HepG2 (cell line): Measurements from ENCODE around the gene NAV2. TPM values are rescaled to one million over a fixed set of nuclear protein-coding genes. Genes with fewer than 3 reads are reported as not detected.

Source experiments
- KMT2B ChIP-seq: IDR thresholded peaks from 2 replicates; pipeline ENCODE4 v1.6.1; 2016; ENCODE audit warnings: missing genetic modification reagents, missing compliant biosample characterization
- MLXIP ChIP-seq: sonication (generic); formaldehyde crosslinking; IDR thresholded peaks from 2 replicates; pipeline ENCODE4 v1.9.0; 2021; ENCODE audit warnings: missing genetic modification reagents, borderline replicate concordance
- NFIB ChIP-seq: sonication (generic); formaldehyde crosslinking; IDR thresholded peaks from 2 replicates; pipeline ENCODE4 v1.9.0; 2021; ENCODE audit warnings: missing genetic modification reagents, mild to moderate bottlenecking, borderline replicate concordance
- NFIC ChIP-seq: IDR thresholded peaks from 2 replicates; pipeline ENCODE4 v1.6.1; 2012; ENCODE audit warnings: mild to moderate bottlenecking, low read length, inconsistent platforms
- PHF8 ChIP-seq: sonication (generic); formaldehyde crosslinking; IDR thresholded peaks from 2 replicates; pipeline ENCODE4 v1.5.0; 2020; ENCODE audit warnings: missing genetic modification reagents
- PPARG ChIP-seq: conservative IDR thresholded peaks from 2 replicates; pipeline ENCODE4 v1.6.1; 2016; ENCODE audit warnings: missing biosample characterization, missing genetic modification reagents
- THAP11 ChIP-seq: IDR thresholded peaks from 2 replicates; pipeline ENCODE4 v1.6.1; 2016; ENCODE audit warnings: missing biosample characterization, missing genetic modification reagents
- TRIM24 ChIP-seq: sonication (generic); formaldehyde crosslinking; IDR thresholded peaks from 2 replicates; pipeline ENCODE4 v1.8.0; 2022; ENCODE audit warnings: mild to moderate bottlenecking, missing genetic modification reagents
- USF2 ChIP-seq, 2 experiments: sonication (generic) in 1 of 2; formaldehyde crosslinking in 1 of 2; IDR thresholded peaks; 2 replicates each; pipeline versions ENCODE4 v1.5.1 to v1.6.1; 2011 to 2020; ENCODE audit warnings: borderline replicate concordance in 1 of 2, low read depth in 1 of 2, low read length in 1 of 2, mild to moderate bottlenecking in 1 of 2, missing genetic modification reagents in 1 of 2, moderate library complexity in 1 of 2
- ZBTB26 ChIP-seq: IDR thresholded peaks from 2 replicates; pipeline ENCODE4 v1.6.1; 2016; ENCODE audit warnings: missing compliant biosample characterization, missing genetic modification reagents, borderline replicate concordance
- ZNF720 ChIP-seq: sonication (generic); formaldehyde crosslinking; IDR thresholded peaks from 2 replicates; pipeline ENCODE4 v1.4.0; 2020; ENCODE audit warnings: missing genetic modification reagents
- polyA plus RNA-seq, 8 experiments: library from polyadenylated mRNA; depleted of rRNA in 3 of 8; stranded (reverse) in 7 of 8; unstranded in 1 of 8; fragments of >200 nt; fragmentation: Illumina TruSeq in 4 of 8; extraction: Trizol in 4 of 8; gene quantifications; 2 replicates each; pipeline versions ENCODE4 v1.2.1 to v1.2.3, GENCODE V29; 2011 to 2016; ENCODE audit warnings: low read depth in 4 of 8, missing spikeins in 1 of 8, mixed read lengths in 1 of 8; ENCODE audit not compliant: insufficient read depth in 1 of 8
- total RNA-seq, 5 experiments: library from RNA; depleted of rRNA; stranded (reverse); fragments of >200 nt; fragmentation: Illumina TruSeq; extraction: Trizol; gene quantifications; 2 replicates each; pipeline ENCODE4 v1.2.3, GENCODE V29; 2016; ENCODE audit warnings: low read depth in 1 of 5
- TF ChIP-seq, protein P1 (sequence below): sonication (generic); formaldehyde crosslinking; IDR thresholded peaks from 2 replicates; pipeline ENCODE4 v1.9.0; 2021; ENCODE audit warnings: mild to moderate bottlenecking, missing genetic modification reagents
- TF ChIP-seq, protein P2 (sequence below): sonication (generic); formaldehyde crosslinking; IDR thresholded peaks from 2 replicates; pipeline ENCODE4 v1.5.0; 2020; ENCODE audit warnings: missing genetic modification reagents, mild to moderate bottlenecking, borderline replicate concordance

NAV2 gene
- total and polyA plus RNA-seq, 2 of the 13 experiments (the other 11 are each of a cell fraction or from before 2014, with no cell fraction given): 9.3 to 34.6 TPM

DNA sequence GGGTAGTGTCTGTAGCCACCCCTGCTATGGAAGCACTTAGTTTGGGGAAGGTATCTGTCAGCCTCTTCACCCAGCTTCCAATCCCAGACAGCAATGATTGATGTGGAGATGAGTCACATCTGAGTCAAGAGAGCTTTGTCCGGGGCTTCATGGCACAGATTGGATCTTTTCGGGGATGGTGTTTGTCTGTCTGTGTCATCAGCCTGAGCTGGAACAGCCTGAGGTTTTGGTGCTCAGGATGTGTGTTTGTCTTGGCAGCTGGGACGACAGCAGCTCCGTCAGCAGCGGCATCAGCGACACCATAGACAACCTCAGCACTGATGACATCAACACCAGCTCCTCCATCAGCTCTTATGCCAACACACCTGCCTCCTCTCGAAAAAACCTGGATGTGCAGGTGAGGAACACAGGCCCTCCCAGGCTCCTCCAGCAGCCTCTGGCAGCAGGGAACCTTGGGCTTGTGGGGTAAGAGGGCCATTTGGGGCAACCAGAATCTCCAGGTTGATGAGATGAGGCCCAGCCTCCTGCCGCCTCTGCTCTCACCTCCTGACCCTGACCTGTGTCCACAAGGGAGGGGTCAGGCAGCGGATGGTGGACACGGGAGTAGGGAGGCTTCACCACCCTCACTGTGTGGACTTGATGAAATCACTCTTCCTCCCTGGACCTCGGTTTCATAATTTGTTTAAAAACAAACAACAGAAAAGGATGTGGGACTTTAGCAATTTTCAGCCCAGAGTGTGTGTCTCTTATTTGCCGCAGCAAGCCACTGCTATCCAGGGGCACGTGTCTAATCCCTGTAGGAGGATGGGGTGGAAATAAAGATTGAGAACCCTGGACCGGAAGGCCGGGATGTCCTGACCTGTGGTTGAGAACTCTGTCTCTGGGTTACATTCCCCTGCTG, 323.3 kb downstream of the NAV2 start (continued):
- TF ChIP-seq, protein P1, sequence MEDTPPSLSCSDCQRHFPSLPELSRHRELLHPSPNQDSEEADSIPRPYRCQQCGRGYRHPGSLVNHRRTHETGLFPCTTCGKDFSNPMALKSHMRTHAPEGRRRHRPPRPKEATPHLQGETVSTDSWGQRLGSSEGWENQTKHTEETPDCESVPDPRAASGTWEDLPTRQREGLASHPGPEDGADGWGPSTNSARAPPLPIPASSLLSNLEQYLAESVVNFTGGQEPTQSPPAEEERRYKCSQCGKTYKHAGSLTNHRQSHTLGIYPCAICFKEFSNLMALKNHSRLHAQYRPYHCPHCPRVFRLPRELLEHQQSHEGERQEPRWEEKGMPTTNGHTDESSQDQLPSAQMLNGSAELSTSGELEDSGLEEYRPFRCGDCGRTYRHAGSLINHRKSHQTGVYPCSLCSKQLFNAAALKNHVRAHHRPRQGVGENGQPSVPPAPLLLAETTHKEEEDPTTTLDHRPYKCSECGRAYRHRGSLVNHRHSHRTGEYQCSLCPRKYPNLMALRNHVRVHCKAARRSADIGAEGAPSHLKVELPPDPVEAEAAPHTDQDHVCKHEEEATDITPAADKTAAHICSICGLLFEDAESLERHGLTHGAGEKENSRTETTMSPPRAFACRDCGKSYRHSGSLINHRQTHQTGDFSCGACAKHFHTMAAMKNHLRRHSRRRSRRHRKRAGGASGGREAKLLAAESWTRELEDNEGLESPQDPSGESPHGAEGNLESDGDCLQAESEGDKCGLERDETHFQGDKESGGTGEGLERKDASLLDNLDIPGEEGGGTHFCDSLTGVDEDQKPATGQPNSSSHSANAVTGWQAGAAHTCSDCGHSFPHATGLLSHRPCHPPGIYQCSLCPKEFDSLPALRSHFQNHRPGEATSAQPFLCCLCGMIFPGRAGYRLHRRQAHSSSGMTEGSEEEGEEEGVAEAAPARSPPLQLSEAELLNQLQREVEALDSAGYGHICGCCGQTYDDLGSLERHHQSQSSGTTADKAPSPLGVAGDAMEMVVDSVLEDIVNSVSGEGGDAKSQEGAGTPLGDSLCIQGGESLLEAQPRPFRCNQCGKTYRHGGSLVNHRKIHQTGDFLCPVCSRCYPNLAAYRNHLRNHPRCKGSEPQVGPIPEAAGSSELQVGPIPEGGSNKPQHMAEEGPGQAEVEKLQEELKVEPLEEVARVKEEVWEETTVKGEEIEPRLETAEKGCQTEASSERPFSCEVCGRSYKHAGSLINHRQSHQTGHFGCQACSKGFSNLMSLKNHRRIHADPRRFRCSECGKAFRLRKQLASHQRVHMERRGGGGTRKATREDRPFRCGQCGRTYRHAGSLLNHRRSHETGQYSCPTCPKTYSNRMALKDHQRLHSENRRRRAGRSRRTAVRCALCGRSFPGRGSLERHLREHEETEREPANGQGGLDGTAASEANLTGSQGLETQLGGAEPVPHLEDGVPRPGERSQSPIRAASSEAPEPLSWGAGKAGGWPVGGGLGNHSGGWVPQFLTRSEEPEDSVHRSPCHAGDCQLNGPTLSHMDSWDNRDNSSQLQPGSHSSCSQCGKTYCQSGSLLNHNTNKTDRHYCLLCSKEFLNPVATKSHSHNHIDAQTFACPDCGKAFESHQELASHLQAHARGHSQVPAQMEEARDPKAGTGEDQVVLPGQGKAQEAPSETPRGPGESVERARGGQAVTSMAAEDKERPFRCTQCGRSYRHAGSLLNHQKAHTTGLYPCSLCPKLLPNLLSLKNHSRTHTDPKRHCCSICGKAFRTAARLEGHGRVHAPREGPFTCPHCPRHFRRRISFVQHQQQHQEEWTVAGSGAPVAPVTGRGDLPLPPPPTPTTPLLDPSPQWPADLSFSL (CRISPR knock-in tag): peak; percentile 77; the same call in 1 of the 2 replicates
- TF ChIP-seq ZBTB26 (peak; percentile 34; the same call in 1 of the 2 replicates), USF2 (IDR thresholded peaks at IDR 0.05; ENCODE audit: low read depth, low read length) (peak; percentile 65), USF2 (CRISPR knock-in tag; IDR thresholded peaks at IDR 0.05; ENCODE audit: borderline replicate concordance) (peak; percentile 80; the same call in 1 of the 2 replicates), THAP11 (CRISPR knock-in tag) (peak; percentile 75), MLXIP (CRISPR knock-in tag) (0 out of 2 replicates have a peak, but pooled peaks have one; percentile 61), PPARG (CRISPR knock-in tag) (peak; percentile 86), NFIB (CRISPR knock-in tag) (no peak), TRIM24 (peak; percentile 58), ZNF720 (CRISPR knock-in tag) (no peak), PHF8 (CRISPR knock-in tag) (no peak), KMT2B (CRISPR knock-in tag) (0 out of 2 replicates have a peak, but pooled peaks have one; percentile 41), NFIC (peak; percentile 45; the same call in 1 of the 2 replicates)
- TF ChIP-seq, protein P2, sequence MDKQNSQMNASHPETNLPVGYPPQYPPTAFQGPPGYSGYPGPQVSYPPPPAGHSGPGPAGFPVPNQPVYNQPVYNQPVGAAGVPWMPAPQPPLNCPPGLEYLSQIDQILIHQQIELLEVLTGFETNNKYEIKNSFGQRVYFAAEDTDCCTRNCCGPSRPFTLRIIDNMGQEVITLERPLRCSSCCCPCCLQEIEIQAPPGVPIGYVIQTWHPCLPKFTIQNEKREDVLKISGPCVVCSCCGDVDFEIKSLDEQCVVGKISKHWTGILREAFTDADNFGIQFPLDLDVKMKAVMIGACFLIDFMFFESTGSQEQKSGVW (CRISPR knock-in tag): no peak
